ENCODE results near the gene STXBP1. TPM values are rescaled to one million over a fixed set of nuclear protein-coding genes. Genes with fewer than 3 reads are reported as not detected.
A peak's percentile ranks its signal among the peaks of the same experiment; 100 is the strongest.

The STXBP1 gene
- total and polyA plus RNA-seq, 2 of the 4 experiments (the other 2 are of a cell fraction): 15.8 to 22.6 TPM

- H3K4ac ChIP-seq (ENCODE audit: low read depth, low read length): peak overlapping the region; percentile 65
- dilution Hi-C loops (cut with HindIII; ENCODE audit: low sequenced_read_pairs, unreplicated experiment) (no loop called here), in situ Hi-C loops (cut with MboI; ENCODE audit: low sequenced_read_pairs) (no loop called here), intact Hi-C loops (cut with micrococcal nuclease) (no loop called here)
- H2AK9ac ChIP-seq (replicated peaks; ENCODE audit: low read depth, low read length, poor library complexity): peak overlapping the region; percentile 77
- H3K36me3 ChIP-seq (ENCODE audit: control insufficient read depth, insufficient read depth, low read length): no peaks in the 10 kb centered on the region
- peak; percentile 92 for DNase-seq
- peak overlapping the region; percentile 27; the same call in 1 of the 2 replicates for H3K4me3 ChIP-seq (ENCODE audit: insufficient read depth, low read depth, low read length)
- no peaks in the 10 kb centered on the region; the same call in 1 of the 2 replicates for H3K27me3 ChIP-seq (ENCODE audit: control insufficient read depth, insufficient read depth, low read length)
- H3K9me1 ChIP-seq (ENCODE audit: insufficient read depth, low read length): no peaks in the 10 kb centered on the region; the same call in none of the 2 replicates
- peak overlapping the region; percentile 65 for H3K4me2 ChIP-seq (ENCODE audit: low read depth, low read length)
- H3K27ac ChIP-seq (ENCODE audit: insufficient read depth, low read length): 0 out of 2 replicates have a peak overlapping the region, but pooled peaks have one; percentile 12
- no peak overlapping the region for H3K23ac ChIP-seq (ENCODE audit: low read depth, low read length)
- no peak overlapping the region for H2BK20ac ChIP-seq (ENCODE audit: low read depth, low read length)
- no peak overlapping the region for H3K56ac ChIP-seq (ENCODE audit: extremely low read depth, insufficient read depth, low read length)
- H4K8ac ChIP-seq (ENCODE audit: low read depth in 2 of 2, low read length in 2 of 2): peak overlapping the region; percentile 88 to 91
- POLR2A ChIA-PET (ENCODE audit: unreplicated experiment): no interaction called here
- no peak overlapping the region for H3K9ac ChIP-seq (ENCODE audit: low read depth, low read length)
- no peak overlapping the region for H2BK5ac ChIP-seq (ENCODE audit: low read depth, low read length, poor library complexity, severe bottlenecking)
- peak overlapping the region; percentile 95 for H4K5ac ChIP-seq (ENCODE audit: low read depth, low read length)
- H2AK5ac ChIP-seq (ENCODE audit: low read depth, low read length): no peak overlapping the region; the same call in 1 of the 2 replicates
- H3K79me1 ChIP-seq (ENCODE audit: low read depth in 1 of 2, low read length in 2 of 2): no peaks in the 10 kb centered on the region
- ATAC-seq (ENCODE audit: low read depth): peak; percentile 98
- peak overlapping the region; percentile 69; the same call in 1 of the 2 replicates for H3K18ac ChIP-seq (ENCODE audit: low read depth, low read length)
- no peak overlapping the region for H2BK15ac ChIP-seq (ENCODE audit: low read depth, low read length)
- CTCF ChIA-PET: no interaction called here
- H4K20me1 ChIP-seq (ENCODE audit: insufficient read depth, low read length): no peaks in the 10 kb centered on the region
- TF ChIP-seq CHD1 (IDR thresholded peaks at IDR 0.05; ENCODE audit: low read depth, low read length): no peak
- TF ChIP-seq MAZ (IDR thresholded peaks at IDR 0.05; ENCODE audit: borderline replicate concordance, low read depth, low read length): no peak
- no peak for TF ChIP-seq RAD21 (IDR thresholded peaks at IDR 0.05; ENCODE audit: low read length)
- no peak for TF ChIP-seq CTCF (conservative IDR thresholded peaks at IDR 0.05; ENCODE audit: low read depth, low read length)
- TF ChIP-seq FOS (IDR thresholded peaks at IDR 0.05; ENCODE audit: low read depth, low read length): no peak
- no peak for TF ChIP-seq ELK1 (IDR thresholded peaks at IDR 0.05; ENCODE audit: borderline replicate concordance, low read depth, low read length)
- no peak for TF ChIP-seq MXI1 (IDR thresholded peaks at IDR 0.05; ENCODE audit: borderline replicate concordance, low read depth, low read length)
- TF ChIP-seq BHLHE40 (IDR thresholded peaks at IDR 0.05; ENCODE audit: low read depth, low read length): no peak
- no peak for TF ChIP-seq CEBPB (IDR thresholded peaks at IDR 0.05; ENCODE audit: low read depth, low read length)
- TF ChIP-seq USF2 (IDR thresholded peaks at IDR 0.05; ENCODE audit: low read depth, low read length): no peak; the same call in 1 of the 2 replicates
- BruUV-seq (replicated peaks): no TSS peak
- H3K4me1 ChIP-seq (ENCODE audit: control insufficient read depth, insufficient read depth, low read length): no peaks in the 10 kb centered on the region
- peak overlapping the region; percentile 92 for H2AFZ ChIP-seq (replicated peaks; ENCODE audit: low read length, poor library complexity)
- H3K9me3 ChIP-seq (ENCODE audit: control insufficient read depth, insufficient read depth, low read length): no peaks in the 10 kb centered on the region
- H4K91ac ChIP-seq (ENCODE audit: insufficient read depth, low read depth, low read length): peak overlapping the region; percentile 66
- no peak overlapping the region for H2BK120ac ChIP-seq (ENCODE audit: low read depth, low read length)
- H3K14ac ChIP-seq (replicated peaks; ENCODE audit: low read depth, low read length): no peak overlapping the region; the same call in 1 of the 2 replicates
- WGBS, 2 experiments (ENCODE audit: extremely low coverage in 2 of 2, insufficient read length in 1 of 2): 21% methylated on average over 26 of the region's 41 CpGs; no CpG with 5 or more reads in 1 of the 2 experiments
These were observed 87.1 kb downstream of the STXBP1 start for GRCh38 chr9:127698985-127699670.
